Transverse colon (tissue), 4 donors: ENCODE data around the gene INHBC. TPM values are rescaled to one million over a fixed set of nuclear protein-coding genes. Genes with fewer than 3 reads are reported as not detected.
"Not testable (repeated sequence)": the region's sequence is repeated elsewhere in the genome, so short reads cannot be mapped to it uniquely, and the experiment has no call there.

Experiments used
- DNase-seq: peaks from one replicate; pipeline ENCODE4 v3.0.0-alpha.2; 2019
- H3K27ac ChIP-seq, 4 donors: fragments of 200-600 bp; sonication (generic); 2 replicates each; pipeline ENCODE4 v1.5.1; 2016 to 2018; ENCODE audit warnings: inconsistent platforms in 4 of 4
- H3K27me3 ChIP-seq: fragments of 200-600 bp; sonication (generic); 2 replicates; pipeline ENCODE4 v1.5.1; 2017; ENCODE audit warnings: inconsistent platforms
- H3K36me3 ChIP-seq, 4 donors: fragments of 200-600 bp; sonication (generic); 2 replicates each; pipeline ENCODE4 v1.5.1; 2017 to 2019; ENCODE audit warnings: inconsistent platforms in 4 of 4
- H3K4me1 ChIP-seq, 4 donors: fragments of 200-600 bp; sonication (generic); 2 replicates each; pipeline ENCODE4 v1.5.1; 2017 to 2020; ENCODE audit warnings: inconsistent platforms in 4 of 4
- H3K4me3 ChIP-seq, 4 donors: fragments of 200-600 bp; sonication (generic); 1 replicate in 1 of 4; 2 replicates in 3 of 4; pipeline versions ENCODE4 v1.5.1 to v1.6.1; 2017 to 2019; ENCODE audit warnings: inconsistent platforms in 4 of 4
- H3K9me3 ChIP-seq, 2 donors: fragments of 200-600 bp; sonication (generic); 2 replicates each; pipeline ENCODE4 v1.5.1; 2017 to 2019; ENCODE audit warnings: inconsistent platforms in 2 of 2
- CTCF ChIP-seq, 5 experiments: fragments of 200-600 bp in 3 of 5; fragments of 450-650 bp in 2 of 5; sonication (generic) in 3 of 5; IDR thresholded peaks; 1 replicate in 2 of 5; 2 replicates in 3 of 5; pipeline ENCODE4 v1.5.1; 2016 to 2017; ENCODE audit warnings: antibody characterized with exemption in 5 of 5, inconsistent platforms in 3 of 5, mild to moderate bottlenecking in 2 of 5, moderate library complexity in 1 of 5
- EP300 ChIP-seq: sonication (generic); formaldehyde crosslinking; IDR thresholded peaks from one replicate; pipeline ENCODE4 v1.6.1; 2017; ENCODE audit warnings: antibody characterized with exemption, low read depth
- POLR2A ChIP-seq: fragments of 450-650 bp; IDR thresholded peaks from one replicate; pipeline ENCODE4 v1.6.1; 2016; ENCODE audit warnings: antibody characterized with exemption, mild to moderate bottlenecking, moderate library complexity
- POLR2AphosphoS5 ChIP-seq, 3 donors: sonication (generic); formaldehyde crosslinking; IDR thresholded peaks; one replicate each; pipeline ENCODE4 v1.6.1; 2016; ENCODE audit warnings: antibody characterized with exemption in 3 of 3
- WGBS, 2 donors: methylation state at CpG; one replicate each; pipeline ENCODE4 v1.1.5; 2018; ENCODE audit warnings: low coverage in 1 of 2; 5-methylcytosine and 5-hydroxymethylcytosine counted together
- in situ Hi-C, 4 donors: fragments of 200-750 bp; cut with MboI; loops; one replicate each; pipeline versions ENCODE4 v1.15.0 to v1.15.1; 2017; ENCODE audit warnings: low sequenced_read_pairs in 3 of 4, low pct_ligation_motif_present in 1 of 4, low pct_unique_long_range_greater_than_20kb in 1 of 4
- intact Hi-C: fragments of 100-400 bp; cut with DNase I; formaldehyde crosslinking; loops from one replicate; pipeline ENCODE4 v1.15.1; 2023; ENCODE audit warnings: low total_unique reads
- total RNA-seq, 4 donors: library from RNA; depleted of rRNA; stranded (reverse); fragments of >200 nt; gene quantifications; one replicate each; pipeline ENCODE4 v1.1.0, GENCODE V29; 2016

Gene INHBC
- total RNA-seq, 4 donors from 2014 or later: not detected

DNA sequence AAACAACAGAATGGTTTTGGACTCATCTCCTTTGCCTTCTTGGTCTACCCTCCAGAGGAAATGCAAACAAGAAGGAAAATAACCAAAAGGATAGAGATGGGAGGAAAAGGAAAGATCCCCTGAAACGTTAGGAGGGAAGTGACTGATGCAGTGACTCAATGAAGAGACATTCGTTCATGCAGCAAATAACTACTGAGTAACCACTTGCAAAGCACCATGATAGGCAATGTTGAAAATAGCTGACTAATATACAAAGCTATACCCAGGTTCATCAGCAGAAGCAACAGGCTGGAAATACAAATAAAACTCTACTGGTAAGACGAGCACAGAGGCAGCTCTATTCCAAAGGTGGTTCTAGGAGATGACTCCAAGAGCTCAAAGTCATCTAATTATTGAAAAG lies 45.6 kb upstream of the INHBC start:
- DNase-seq: no peak
- Histone ChIP-seq H3K9me3 (no peaks in the 10 kb centered on the region), H3K36me3 (peaks cover 0 to 3% (median 0%) of the 10 kb centered on the region in 4 donors), H3K27ac (no peak overlapping the region), H3K4me3 (no peak overlapping the region), H3K4me1 (no peaks in the 10 kb centered on the region), H3K27me3 (no peaks in the 10 kb centered on the region)
- 60 to 62% methylated on average over 3 of the region's 3 CpGs for WGBS, 2 donors
- in situ Hi-C loops (no loop called here), intact Hi-C loops (no loop called here)
- TF ChIP-seq EP300 (no peak), POLR2A (no peak), POLR2AphosphoS5 (IDR thresholded peaks at IDR 0.05) (no peak), CTCF (IDR thresholded peaks at IDR 0.05) (no peak)

DNA sequence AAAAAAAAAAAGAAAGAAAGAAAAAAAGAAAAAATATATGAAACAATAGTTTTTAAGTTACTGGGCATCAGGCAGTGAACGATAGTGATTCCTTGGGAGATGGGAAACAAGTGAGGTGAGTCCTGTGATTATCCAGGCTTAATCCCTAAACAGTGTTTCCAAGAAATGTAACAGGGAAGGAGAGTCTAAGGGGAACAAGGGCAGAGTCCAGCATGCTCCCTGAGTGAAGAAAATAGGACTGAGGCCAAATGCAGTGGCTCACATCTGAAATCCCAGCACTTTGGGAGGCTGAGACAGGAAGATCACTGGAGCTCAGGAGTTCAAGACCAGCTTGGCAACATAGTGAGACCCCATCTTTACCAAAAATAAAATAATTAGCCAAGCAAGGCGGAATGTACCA lies 44.4 kb upstream of the INHBC start:
- TF ChIP-seq POLR2A (no peak), CTCF (IDR thresholded peaks at IDR 0.05) (no peak), POLR2AphosphoS5 (IDR thresholded peaks at IDR 0.05) (no peak), EP300 (no peak)
- intact Hi-C loops (no loop called here), in situ Hi-C loops (no loop called here)
- Histone ChIP-seq H3K36me3 (peaks cover 0 to 9% (median 2%) of the 10 kb centered on the region in 4 donors), H3K4me3 (no peak overlapping the region), H3K27ac (no peak overlapping the region), H3K27me3 (no peaks in the 10 kb centered on the region), H3K4me1 (no peaks in the 10 kb centered on the region), H3K9me3 (no peaks in the 10 kb centered on the region)
- no peak for DNase-seq
- 85 to 100% methylated on average over 1 to 2 of the region's 2 CpGs for WGBS, 2 donors

- DNase-seq: no peak
These were observed 39.5 kb upstream of the INHBC start for GRCh38 chr12:57395121-57395520.

DNA sequence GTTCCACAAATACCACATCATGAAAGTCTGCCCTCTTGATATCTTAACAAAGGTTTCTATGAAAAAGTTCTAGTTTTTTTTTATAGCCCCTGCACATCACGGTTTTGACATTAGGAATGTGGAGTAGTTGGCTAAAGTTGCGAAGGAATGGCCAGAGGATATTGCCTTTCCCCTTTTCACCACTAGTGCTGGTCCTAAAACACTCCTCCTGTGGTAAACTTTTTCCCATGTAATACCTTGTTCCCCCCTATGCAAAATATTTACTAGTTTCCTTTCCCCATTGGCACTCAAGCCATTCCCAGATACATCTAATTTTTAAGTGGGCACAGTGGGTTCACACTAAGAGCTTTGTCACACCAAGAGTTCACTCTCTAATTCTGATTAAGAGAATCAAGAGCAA lies 37.1 kb upstream of the INHBC start:
- Histone ChIP-seq H3K4me3 (no peak overlapping the region), H3K4me1 (no peaks in the 10 kb centered on the region), H3K9me3 (no peaks in the 10 kb centered on the region), H3K27ac (no peak overlapping the region), H3K36me3 (peaks cover 0 to 9% (median 2%) of the 10 kb centered on the region in 4 donors), H3K27me3 (no peaks in the 10 kb centered on the region)
- DNase-seq: no peak
- TF ChIP-seq CTCF (IDR thresholded peaks at IDR 0.05) (no peak), POLR2AphosphoS5 (IDR thresholded peaks at IDR 0.05) (no peak), POLR2A (no peak), EP300 (no peak)
- intact Hi-C loops: no loop called here
- 83 to 94% methylated on average over 2 of the region's 2 CpGs for WGBS, 2 donors
- in situ Hi-C loops: no loop called here

More at GRCh38 chr12:57395121-57395520, 39.5 kb upstream of the INHBC start:
- 90 to 96% methylated on average over 4 to 18 of the region's 18 CpGs for WGBS, 2 donors
- Histone ChIP-seq H3K36me3 (peaks cover 0 to 9% (median 2%) of the 10 kb centered on the region in 4 donors), H3K4me3 (no peak overlapping the region), H3K27ac (no peak overlapping the region), H3K4me1 (no peaks in the 10 kb centered on the region), H3K27me3 (no peaks in the 10 kb centered on the region), H3K9me3 (no peaks in the 10 kb centered on the region)
- in situ Hi-C loops: no loop called here
- TF ChIP-seq EP300: no peak
- intact Hi-C loops: no loop called here

- H3K27ac ChIP-seq, H3K27me3 ChIP-seq, H3K4me1 ChIP-seq, DNase-seq, intact Hi-C loops, H3K4me3 ChIP-seq, in situ Hi-C loops, H3K36me3 ChIP-seq, H3K9me3 ChIP-seq: not testable (repeated sequence)
- 83 to 97% methylated on average over 1 to 7 of the region's 7 CpGs for WGBS, 2 donors
These were observed 34.7 kb upstream of the INHBC start for GRCh38 chr12:57399718-57400463.
